HG02884 (cell line): ENCODE results near the gene CHCHD4.
"Not testable (repeated sequence)": the region's sequence is repeated elsewhere in the genome, so short reads cannot be mapped to it uniquely, and the experiment has no call there.

Experiments
- ATAC-seq: cut with Tn5 transposase; IDR thresholded peaks from one replicate; pipeline ENCODE4 v1.9.1; 2021; ENCODE audit warnings: mild to moderate bottlenecking, moderate library complexity; ENCODE audit not compliant: unreplicated experiment

The CHCHD4 gene

DNA sequence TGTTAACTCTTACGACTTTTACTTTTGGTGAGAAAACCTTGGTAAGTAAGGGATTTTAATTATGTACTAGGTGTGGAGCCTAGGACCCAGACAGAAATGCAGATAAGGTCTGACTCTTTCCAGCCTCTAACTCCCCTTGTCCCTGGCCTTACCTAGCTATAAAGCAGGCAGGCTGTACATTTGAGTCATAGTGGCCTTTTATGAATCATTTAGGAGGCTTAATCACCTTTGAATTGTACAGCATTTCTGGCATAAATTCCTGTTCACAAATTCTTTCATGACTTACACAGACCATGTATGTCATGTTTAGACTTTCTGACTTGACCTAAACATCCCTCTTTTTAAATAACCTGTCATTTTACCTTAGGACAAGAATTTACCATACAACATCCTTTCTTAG lies 47.4 kb downstream of the CHCHD4 start:
- no peak for ATAC-seq

DNA sequence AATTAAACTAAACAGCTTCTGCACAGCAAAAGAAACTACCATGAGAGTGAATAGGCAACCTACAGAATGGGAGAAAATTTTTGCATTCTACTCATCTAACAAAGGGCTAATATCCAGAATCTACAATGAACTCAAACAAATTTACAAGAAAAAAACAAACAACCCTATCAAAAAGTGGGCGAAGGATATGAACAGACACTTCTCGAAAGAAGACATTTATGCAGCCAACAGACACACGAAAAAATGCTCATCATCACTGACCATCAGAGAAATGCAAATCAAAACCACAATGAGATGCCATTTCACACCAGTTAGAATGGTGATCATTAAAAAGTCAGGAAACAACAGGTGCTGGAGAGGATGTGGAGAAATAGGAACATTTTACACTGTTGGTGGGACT lies 49.4 kb downstream of the CHCHD4 start:
- not testable (repeated sequence) for ATAC-seq

DNA sequence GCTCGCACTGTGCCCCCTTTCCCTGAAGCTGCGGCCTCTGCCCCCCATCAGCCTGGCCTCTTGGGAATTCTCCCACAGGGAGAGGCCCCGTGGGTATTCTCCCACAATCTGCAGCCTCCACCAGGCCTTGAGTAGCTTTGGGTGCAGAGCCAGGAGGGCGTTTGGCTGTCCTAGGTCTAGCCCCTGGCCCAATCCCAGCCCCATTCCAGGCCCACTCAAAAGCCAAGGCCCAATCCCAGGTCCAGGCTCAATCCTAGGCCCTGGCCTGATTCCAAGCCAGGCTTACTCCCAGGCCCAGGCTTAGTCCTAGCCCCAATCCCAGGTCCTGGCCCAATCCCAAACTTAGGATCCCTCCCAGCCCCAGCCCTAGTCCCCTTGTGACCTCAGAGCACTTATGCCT lies 59.8 kb downstream of the CHCHD4 start:
- ATAC-seq: no peak

DNA sequence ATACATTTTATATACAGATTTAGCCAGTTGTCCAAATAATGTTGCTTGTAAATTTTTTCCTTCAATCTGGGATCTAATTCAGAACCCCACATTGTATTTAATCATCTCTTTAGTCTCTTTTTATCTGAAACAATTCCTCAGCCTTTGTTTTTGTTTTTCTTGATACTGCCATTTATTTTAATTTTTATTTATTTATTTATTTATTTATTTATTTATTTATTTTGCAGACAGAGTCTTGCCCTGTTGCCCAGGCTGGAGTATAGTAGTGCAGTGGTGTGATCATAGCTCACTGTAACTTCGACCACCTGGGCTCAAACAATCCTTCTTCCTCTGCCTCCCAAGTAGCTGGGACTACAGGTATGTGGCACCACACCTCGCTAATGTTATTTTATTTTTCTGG lies 61.5 kb downstream of the CHCHD4 start:
- no peak for ATAC-seq
